ENCODE measurements around the gene NLRP6. TPM values are rescaled to one million over a fixed set of nuclear protein-coding genes. Genes with fewer than 3 reads are reported as not detected.
"Not testable (repeated sequence)": the region's sequence is repeated elsewhere in the genome, so short reads cannot be mapped to it uniquely, and the experiment has no call there.

The NLRP6 gene
- total RNA-seq, 1 donor, result not detected

DNA sequence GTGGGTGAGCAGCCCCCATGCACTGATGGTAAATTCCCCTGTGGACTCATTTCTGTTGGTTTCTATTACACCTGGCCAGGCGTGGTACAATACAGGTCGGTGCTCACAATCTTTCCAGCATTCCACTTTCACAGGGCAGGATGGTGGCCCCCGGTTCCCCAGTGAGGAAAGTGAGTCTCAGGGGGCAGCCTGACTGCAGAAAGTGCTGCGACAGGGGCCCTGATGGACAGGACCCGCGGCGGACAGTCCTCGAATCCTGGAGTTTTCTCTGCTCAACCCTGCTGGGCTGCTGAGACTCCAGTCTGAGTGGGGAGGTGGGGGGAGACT lies 7.7 kb downstream of the NLRP6 start:
- Histone ChIP-seq H2AFZ (ENCODE audit: low read length) (no peak overlapping the region), H3K27me3 (ENCODE audit: insufficient read depth, low read length) (peaks cover 36% of the 10 kb centered on the region), H3K79me2 (ENCODE audit: insufficient read depth, low read length) (no peaks in the 10 kb centered on the region), H3K9me3 (ENCODE audit: low read depth, low read length) (no peaks in the 10 kb centered on the region), H3K36me3 (ENCODE audit: insufficient read depth, low read length) (no peaks in the 10 kb centered on the region), H4K20me1 (ENCODE audit: insufficient read depth, low read length) (no peaks in the 10 kb centered on the region), H3K4me2 (ENCODE audit: insufficient read depth, low read length) (no peak overlapping the region), H3K27ac (ENCODE audit: low read depth, low read length) (no peak overlapping the region), H3K4me1 (ENCODE audit: insufficient read depth, low read length) (peaks cover 4% of the 10 kb centered on the region), H3K4me3 (ENCODE audit: insufficient read depth, low read length) (no peak overlapping the region)
- DNase-seq (ENCODE audit: insufficient read length, low spot score, missing footprints), result peak; percentile 78
- TF ChIP-seq, protein P1, sequence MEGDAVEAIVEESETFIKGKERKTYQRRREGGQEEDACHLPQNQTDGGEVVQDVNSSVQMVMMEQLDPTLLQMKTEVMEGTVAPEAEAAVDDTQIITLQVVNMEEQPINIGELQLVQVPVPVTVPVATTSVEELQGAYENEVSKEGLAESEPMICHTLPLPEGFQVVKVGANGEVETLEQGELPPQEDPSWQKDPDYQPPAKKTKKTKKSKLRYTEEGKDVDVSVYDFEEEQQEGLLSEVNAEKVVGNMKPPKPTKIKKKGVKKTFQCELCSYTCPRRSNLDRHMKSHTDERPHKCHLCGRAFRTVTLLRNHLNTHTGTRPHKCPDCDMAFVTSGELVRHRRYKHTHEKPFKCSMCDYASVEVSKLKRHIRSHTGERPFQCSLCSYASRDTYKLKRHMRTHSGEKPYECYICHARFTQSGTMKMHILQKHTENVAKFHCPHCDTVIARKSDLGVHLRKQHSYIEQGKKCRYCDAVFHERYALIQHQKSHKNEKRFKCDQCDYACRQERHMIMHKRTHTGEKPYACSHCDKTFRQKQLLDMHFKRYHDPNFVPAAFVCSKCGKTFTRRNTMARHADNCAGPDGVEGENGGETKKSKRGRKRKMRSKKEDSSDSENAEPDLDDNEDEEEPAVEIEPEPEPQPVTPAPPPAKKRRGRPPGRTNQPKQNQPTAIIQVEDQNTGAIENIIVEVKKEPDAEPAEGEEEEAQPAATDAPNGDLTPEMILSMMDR (IDR thresholded peaks at IDR 0.05; ENCODE audit: extremely low read depth, low read depth, low read length), result no peak

DNA sequence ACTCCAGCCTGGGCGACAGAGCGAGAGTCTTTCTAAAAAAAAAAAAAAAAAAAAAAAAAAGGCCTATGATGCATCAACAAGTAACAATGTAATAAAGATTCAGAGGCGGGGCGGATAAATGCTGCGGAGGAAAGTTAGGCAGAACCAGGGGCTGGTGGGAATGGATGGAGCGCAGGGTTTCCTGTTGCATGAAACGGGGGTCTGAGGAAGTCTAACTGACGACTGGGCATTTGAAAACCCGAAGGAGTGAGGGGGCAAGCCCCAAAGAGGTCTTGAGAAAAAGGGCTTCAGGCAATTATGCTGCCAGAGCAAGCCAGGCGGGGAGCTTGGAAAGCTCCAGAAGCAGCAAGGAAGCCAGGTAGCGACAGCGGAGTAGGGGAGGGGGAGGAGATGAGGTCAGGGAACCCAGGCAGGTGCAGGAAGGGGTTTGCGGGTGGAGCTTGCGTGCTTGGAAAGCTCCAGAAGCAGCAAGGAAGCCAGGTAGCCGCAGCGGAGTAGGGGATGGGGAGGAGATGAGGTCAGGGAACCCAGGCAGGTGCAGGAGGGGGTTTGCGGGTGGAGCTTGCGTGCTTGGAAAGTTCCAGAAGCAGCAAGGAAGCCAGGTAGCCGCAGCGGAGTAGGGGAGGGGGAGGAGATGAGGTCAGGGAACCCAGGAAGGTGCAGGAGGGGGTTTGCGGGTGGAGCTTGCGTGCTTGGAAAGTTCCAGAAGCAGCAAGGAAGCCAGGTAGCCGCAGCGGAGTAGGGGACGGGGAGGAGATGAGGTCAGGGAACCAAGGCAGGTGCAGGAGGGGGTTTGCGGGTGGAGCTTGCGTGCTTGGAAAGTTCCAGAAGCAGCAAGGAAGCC lies 9.0 kb downstream of the NLRP6 start:
- not testable (repeated sequence) for H4K20me1 ChIP-seq (ENCODE audit: insufficient read depth, low read length); H3K4me2 ChIP-seq (ENCODE audit: insufficient read depth, low read length); H3K4me1 ChIP-seq (ENCODE audit: insufficient read depth, low read length); H3K27ac ChIP-seq (ENCODE audit: low read depth, low read length); H2AFZ ChIP-seq (ENCODE audit: low read length); H3K79me2 ChIP-seq (ENCODE audit: insufficient read depth, low read length); H3K36me3 ChIP-seq (ENCODE audit: insufficient read depth, low read length); H3K4me3 ChIP-seq (ENCODE audit: insufficient read depth, low read length); H3K9me3 ChIP-seq (ENCODE audit: low read depth, low read length)
- DNase-seq (ENCODE audit: insufficient read length, low spot score, missing footprints), result peak; percentile 82
- H3K27me3 ChIP-seq (ENCODE audit: insufficient read depth, low read length), result peaks cover 23% of the 10 kb centered on the region

DNA sequence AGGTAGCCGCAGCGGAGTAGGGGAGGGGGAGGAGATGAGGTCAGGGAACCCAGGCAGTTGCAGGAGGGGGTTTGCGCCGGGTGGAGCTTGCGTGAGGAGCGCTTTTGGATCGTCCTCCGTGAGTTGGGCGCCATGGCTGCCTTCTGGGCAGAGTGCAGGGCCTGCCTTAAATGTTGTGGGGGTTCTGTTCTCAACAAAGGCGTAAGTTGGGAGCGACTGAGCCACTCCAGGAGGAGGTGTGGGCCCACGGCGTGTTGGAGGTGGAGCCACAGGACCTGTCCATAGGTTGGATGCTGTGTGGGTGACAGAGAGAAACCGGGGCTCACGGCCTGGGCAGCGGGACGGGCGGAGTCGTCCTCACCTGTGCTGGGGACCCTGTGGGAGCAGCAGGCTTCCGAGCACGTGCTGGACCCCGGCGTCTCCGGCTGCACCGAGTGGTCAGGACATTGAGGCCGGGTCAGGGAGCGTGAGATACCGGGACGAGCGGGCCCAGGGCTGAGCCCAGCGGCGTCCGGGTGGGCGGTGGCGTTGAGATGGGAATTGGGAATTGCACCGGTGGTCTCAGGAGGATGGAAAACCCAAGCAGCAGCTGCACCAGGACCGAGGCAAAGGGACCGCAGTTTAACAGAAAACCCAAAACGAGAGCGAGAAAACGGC lies 9.7 kb downstream of the NLRP6 start:
- Histone ChIP-seq H4K20me1 (ENCODE audit: insufficient read depth, low read length) (no peaks in the 10 kb centered on the region), H3K79me2 (ENCODE audit: insufficient read depth, low read length) (no peaks in the 10 kb centered on the region), H3K9me3 (ENCODE audit: low read depth, low read length) (no peaks in the 10 kb centered on the region), H3K27me3 (ENCODE audit: insufficient read depth, low read length) (peaks cover 15% of the 10 kb centered on the region), H3K36me3 (ENCODE audit: insufficient read depth, low read length) (no peaks in the 10 kb centered on the region), H3K27ac (ENCODE audit: low read depth, low read length) (no peak overlapping the region), H2AFZ (ENCODE audit: low read length) (peak overlapping the region; percentile 23), H3K4me1 (ENCODE audit: insufficient read depth, low read length) (peaks cover 4% of the 10 kb centered on the region), H3K4me3 (ENCODE audit: insufficient read depth, low read length) (peak overlapping the region; percentile 67), H3K4me2 (ENCODE audit: insufficient read depth, low read length) (peak overlapping the region; percentile 79)
- TF ChIP-seq, protein P1 (IDR thresholded peaks at IDR 0.05; ENCODE audit: extremely low read depth, low read depth, low read length), result no peak
- peak; percentile 65 for DNase-seq (ENCODE audit: insufficient read length, low spot score, missing footprints)

DNA sequence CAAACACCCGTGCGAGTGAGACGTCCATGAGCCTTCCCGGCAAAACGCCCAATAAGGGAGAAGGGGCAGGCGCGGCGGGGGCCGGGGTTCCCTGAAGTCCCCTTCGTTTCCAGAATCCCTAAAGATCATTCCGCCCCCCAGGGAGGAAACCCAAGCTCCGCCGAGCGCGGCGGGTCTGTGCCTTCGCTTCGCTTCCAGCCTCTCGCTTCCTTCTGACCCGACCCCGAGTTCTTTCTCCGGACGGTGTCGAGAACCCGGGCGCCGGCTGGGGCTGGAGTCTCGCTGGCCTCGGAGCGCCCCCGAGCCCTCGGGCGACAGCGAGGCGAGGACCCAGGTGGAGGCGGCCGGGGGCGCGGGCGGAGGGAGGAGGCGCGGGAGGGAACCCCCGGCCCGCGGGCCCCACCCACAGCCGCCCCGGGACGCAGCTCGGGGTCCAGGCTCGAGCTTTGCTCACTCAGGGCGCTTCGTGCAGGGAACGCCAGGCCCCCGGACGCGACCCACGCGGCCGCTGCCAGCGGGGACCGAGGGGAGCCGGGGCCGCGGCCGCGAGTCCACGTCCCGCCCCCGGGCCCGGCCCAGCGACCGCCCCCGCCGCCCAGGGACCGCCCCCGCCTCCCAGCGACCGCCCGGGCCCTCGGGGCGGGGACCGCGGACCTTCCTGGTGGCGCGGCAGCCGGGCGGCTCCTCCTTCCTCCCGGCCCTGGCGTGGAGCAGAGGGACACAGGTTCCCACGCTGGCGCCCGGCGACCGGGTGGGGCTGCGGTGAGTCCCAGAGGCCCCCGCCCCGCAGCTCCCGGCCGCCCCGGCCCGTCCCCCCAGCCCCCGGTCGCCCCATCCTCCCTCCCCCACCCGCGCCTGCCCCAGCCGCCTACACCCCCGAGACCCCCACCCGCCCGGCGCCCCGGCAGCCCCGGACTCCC lies 10.5 kb downstream of the NLRP6 start, which contains the start of gene PGGHG:
Gene PGGHG (plus strand): TSS at position 649 of the 920 bp plus-strand sequence. CDS start 691 bp downstream, outside the sequence.
- H3K27me3 ChIP-seq (ENCODE audit: insufficient read depth, low read length), result peaks cover 14% of the 10 kb centered on the region
- peak within 1 kb of the TSS; percentile 67 for H3K4me3 ChIP-seq (ENCODE audit: insufficient read depth, low read length)
- no peaks in the 10 kb centered on the region for H3K79me2 ChIP-seq (ENCODE audit: insufficient read depth, low read length)
- peak within 1 kb of the TSS; percentile 79 for H3K4me2 ChIP-seq (ENCODE audit: insufficient read depth, low read length)
- H3K9me3 ChIP-seq (ENCODE audit: low read depth, low read length), result no peaks in the 10 kb centered on the region
- no peaks in the 10 kb centered on the region for H3K36me3 ChIP-seq (ENCODE audit: insufficient read depth, low read length)
- H3K4me1 ChIP-seq (ENCODE audit: insufficient read depth, low read length), result peaks cover 4% of the 10 kb centered on the region
- no peak within 1 kb of the TSS for H3K27ac ChIP-seq (ENCODE audit: low read depth, low read length)
- no peaks in the 10 kb centered on the region for H4K20me1 ChIP-seq (ENCODE audit: insufficient read depth, low read length)
- peak within 1 kb of the TSS; percentile 23 for H2AFZ ChIP-seq (ENCODE audit: low read length)
- DNase-seq (ENCODE audit: insufficient read length, low spot score, missing footprints), result peak; percentile 99
- TF ChIP-seq, protein P1 (IDR thresholded peaks at IDR 0.05; ENCODE audit: extremely low read depth, low read depth, low read length), result no peak
